A673 (cell line): Measurements from ENCODE around the gene PRKCB.

ENCODE experiments used
- EZH2 ChIP-seq: fragments of 200-600 bp; sonication (generic); IDR thresholded peaks from 2 replicates; pipeline ENCODE4 v1.6.1; 2017; ENCODE audit warnings: borderline replicate concordance, low read depth, mild to moderate bottlenecking, mixed read lengths, antibody characterized with exemption, low read length; ENCODE audit not compliant: poor library complexity, severe bottlenecking
- TF ChIP-seq, protein P1 (sequence below): fragments of 300-800, 200-600 bp; sonication (generic); conservative IDR thresholded peaks from 2 replicates; pipeline ENCODE4 v1.5.1; 2017; ENCODE audit warnings: low read depth, mild to moderate bottlenecking, antibody characterized with exemption, low read length, moderate library complexity, mixed read lengths

DNA sequence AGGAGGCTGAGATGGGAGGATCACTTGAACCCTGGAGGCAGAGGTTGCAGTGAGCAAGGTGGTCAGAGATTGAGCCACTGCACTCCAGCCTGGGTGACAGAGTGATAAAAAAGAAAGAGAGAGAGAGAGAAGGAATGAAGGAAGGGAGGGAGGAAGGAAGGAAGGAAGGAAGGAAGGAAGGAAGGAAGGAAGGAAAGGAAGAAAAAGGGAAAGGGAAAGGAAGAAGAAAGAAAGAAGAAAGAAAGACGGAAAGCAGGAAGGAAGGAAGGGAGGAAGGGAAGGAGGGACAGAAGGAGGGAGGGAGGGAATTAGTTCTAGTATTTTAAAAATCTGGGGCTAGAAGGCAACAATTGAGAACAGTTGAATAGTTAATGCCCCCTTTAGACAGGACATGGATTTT lies 258.9 kb downstream of the PRKCB start:
- TF ChIP-seq, protein P1, sequence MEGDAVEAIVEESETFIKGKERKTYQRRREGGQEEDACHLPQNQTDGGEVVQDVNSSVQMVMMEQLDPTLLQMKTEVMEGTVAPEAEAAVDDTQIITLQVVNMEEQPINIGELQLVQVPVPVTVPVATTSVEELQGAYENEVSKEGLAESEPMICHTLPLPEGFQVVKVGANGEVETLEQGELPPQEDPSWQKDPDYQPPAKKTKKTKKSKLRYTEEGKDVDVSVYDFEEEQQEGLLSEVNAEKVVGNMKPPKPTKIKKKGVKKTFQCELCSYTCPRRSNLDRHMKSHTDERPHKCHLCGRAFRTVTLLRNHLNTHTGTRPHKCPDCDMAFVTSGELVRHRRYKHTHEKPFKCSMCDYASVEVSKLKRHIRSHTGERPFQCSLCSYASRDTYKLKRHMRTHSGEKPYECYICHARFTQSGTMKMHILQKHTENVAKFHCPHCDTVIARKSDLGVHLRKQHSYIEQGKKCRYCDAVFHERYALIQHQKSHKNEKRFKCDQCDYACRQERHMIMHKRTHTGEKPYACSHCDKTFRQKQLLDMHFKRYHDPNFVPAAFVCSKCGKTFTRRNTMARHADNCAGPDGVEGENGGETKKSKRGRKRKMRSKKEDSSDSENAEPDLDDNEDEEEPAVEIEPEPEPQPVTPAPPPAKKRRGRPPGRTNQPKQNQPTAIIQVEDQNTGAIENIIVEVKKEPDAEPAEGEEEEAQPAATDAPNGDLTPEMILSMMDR, result no peak
- TF ChIP-seq EZH2, result no peak
